Body of pancreas (tissue), 4 donors: ENCODE data around the gene RAPGEF1.

Experiments used
- CTCF ChIP-seq, 7 experiments: fragments of 450-650 bp in 4 of 7; fragments of 200-600 bp in 3 of 7; sonication (generic) in 3 of 7; IDR thresholded peaks; one replicate each; pipeline ENCODE4 v1.5.1; 2016 to 2019; ENCODE audit warnings: antibody characterized with exemption in 7 of 7
- POLR2A ChIP-seq, 3 donors: fragments of 450-650 bp; IDR thresholded peaks; one replicate each; pipeline ENCODE4 v1.6.1; 2016; ENCODE audit warnings: antibody characterized with exemption in 3 of 3, mild to moderate bottlenecking in 2 of 3

GRCh38 chr9:131609099-131609830, 130.6 kb downstream of the RAPGEF1 start:
- TF ChIP-seq POLR2A (IDR thresholded peaks at IDR 0.05) (no peak), CTCF (IDR thresholded peaks at IDR 0.05) (no peak)
